ENCODE measurements around the gene UBR1. TPM values are rescaled to one million over a fixed set of nuclear protein-coding genes. Genes with fewer than 3 reads are reported as not detected.

Gene UBR1
- total and polyA plus RNA-seq, 2 experiments from 2014 or later: 17.2 to 19.6 TPM

DNA sequence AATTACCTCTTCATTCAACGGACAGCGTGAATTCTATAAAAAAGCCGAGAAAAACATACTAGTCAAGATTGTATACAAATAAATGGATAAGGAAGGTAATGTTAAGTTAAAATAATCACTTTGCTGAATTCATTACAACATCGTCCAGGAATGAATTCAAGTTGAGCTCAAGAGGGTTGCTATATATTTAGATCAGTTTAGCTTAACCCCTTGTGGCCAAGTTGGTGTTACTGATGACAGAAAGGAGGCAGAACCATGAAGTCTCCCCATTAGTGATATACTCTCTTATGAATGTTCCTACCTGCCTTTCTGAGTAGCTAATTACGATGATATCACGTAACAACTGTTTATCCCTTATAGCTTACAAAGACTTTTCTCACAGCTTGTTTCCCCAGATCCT is 34.9 kb downstream of the UBR1 start:
- Histone ChIP-seq H3K27ac (ENCODE audit: low read depth) (no peak overlapping the region), H4K20me1 (replicated peaks; ENCODE audit: insufficient read depth) (no peaks in the 10 kb centered on the region; the same call in 1 of the 2 replicates), H3K4me1 (ENCODE audit: insufficient read depth) (no peaks in the 10 kb centered on the region), H2AFZ (no peak overlapping the region), H3K79me2 (replicated peaks; ENCODE audit: insufficient read depth) (no peaks in the 10 kb centered on the region), H3K36me3 (ENCODE audit: insufficient read depth) (peaks cover 12% of the 10 kb centered on the region), H3F3A (replicated peaks; ENCODE audit: low read depth) (no peaks in the 10 kb centered on the region), H3K4me3 (no peak overlapping the region), H3K4me2 (no peak overlapping the region), H3K9me2 (ENCODE audit: insufficient read depth) (no peaks in the 10 kb centered on the region), H3K27me3 (ENCODE audit: insufficient read depth) (no peaks in the 10 kb centered on the region)
- DNase-seq (ENCODE audit: low spot score) (no peak), ATAC-seq (no peak)
- peaks cover 42% of the 10 kb centered on the region; the same call in 2 of the 3 replicates for H3K36me3 Mint-ChIP-seq (ENCODE audit: low read depth)
- TF ChIP-seq EZH2 (IDR thresholded peaks at IDR 0.05; ENCODE audit: low read depth, unreplicated experiment) (no peak), NANOG (IDR thresholded peaks at IDR 0.05; ENCODE audit: borderline replicate concordance) (no peak), ZNF114 (CRISPR knock-in tag; IDR thresholded peaks at IDR 0.05) (no peak), EZH2phosphoT487 (IDR thresholded peaks at IDR 0.05; ENCODE audit: unreplicated experiment) (no peak), ZNF331 (CRISPR knock-in tag; IDR thresholded peaks at IDR 0.05; ENCODE audit: low read depth) (no peak), POLR2AphosphoS5 (IDR thresholded peaks at IDR 0.05; ENCODE audit: low read depth) (no peak), STAT1 (IDR thresholded peaks at IDR 0.05; ENCODE audit: unreplicated experiment) (no peak), JUNB (IDR thresholded peaks at IDR 0.05; ENCODE audit: unreplicated experiment) (no peak), CREB1 (CRISPR knock-in tag; IDR thresholded peaks at IDR 0.05; ENCODE audit: low read depth) (no peak)
- TF ChIP-seq, protein P1, sequence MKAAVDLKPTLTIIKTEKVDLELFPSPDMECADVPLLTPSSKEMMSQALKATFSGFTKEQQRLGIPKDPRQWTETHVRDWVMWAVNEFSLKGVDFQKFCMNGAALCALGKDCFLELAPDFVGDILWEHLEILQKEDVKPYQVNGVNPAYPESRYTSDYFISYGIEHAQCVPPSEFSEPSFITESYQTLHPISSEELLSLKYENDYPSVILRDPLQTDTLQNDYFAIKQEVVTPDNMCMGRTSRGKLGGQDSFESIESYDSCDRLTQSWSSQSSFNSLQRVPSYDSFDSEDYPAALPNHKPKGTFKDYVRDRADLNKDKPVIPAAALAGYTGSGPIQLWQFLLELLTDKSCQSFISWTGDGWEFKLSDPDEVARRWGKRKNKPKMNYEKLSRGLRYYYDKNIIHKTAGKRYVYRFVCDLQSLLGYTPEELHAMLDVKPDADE (IDR thresholded peaks at IDR 0.05): no peak
- TF ChIP-seq, protein P2, sequence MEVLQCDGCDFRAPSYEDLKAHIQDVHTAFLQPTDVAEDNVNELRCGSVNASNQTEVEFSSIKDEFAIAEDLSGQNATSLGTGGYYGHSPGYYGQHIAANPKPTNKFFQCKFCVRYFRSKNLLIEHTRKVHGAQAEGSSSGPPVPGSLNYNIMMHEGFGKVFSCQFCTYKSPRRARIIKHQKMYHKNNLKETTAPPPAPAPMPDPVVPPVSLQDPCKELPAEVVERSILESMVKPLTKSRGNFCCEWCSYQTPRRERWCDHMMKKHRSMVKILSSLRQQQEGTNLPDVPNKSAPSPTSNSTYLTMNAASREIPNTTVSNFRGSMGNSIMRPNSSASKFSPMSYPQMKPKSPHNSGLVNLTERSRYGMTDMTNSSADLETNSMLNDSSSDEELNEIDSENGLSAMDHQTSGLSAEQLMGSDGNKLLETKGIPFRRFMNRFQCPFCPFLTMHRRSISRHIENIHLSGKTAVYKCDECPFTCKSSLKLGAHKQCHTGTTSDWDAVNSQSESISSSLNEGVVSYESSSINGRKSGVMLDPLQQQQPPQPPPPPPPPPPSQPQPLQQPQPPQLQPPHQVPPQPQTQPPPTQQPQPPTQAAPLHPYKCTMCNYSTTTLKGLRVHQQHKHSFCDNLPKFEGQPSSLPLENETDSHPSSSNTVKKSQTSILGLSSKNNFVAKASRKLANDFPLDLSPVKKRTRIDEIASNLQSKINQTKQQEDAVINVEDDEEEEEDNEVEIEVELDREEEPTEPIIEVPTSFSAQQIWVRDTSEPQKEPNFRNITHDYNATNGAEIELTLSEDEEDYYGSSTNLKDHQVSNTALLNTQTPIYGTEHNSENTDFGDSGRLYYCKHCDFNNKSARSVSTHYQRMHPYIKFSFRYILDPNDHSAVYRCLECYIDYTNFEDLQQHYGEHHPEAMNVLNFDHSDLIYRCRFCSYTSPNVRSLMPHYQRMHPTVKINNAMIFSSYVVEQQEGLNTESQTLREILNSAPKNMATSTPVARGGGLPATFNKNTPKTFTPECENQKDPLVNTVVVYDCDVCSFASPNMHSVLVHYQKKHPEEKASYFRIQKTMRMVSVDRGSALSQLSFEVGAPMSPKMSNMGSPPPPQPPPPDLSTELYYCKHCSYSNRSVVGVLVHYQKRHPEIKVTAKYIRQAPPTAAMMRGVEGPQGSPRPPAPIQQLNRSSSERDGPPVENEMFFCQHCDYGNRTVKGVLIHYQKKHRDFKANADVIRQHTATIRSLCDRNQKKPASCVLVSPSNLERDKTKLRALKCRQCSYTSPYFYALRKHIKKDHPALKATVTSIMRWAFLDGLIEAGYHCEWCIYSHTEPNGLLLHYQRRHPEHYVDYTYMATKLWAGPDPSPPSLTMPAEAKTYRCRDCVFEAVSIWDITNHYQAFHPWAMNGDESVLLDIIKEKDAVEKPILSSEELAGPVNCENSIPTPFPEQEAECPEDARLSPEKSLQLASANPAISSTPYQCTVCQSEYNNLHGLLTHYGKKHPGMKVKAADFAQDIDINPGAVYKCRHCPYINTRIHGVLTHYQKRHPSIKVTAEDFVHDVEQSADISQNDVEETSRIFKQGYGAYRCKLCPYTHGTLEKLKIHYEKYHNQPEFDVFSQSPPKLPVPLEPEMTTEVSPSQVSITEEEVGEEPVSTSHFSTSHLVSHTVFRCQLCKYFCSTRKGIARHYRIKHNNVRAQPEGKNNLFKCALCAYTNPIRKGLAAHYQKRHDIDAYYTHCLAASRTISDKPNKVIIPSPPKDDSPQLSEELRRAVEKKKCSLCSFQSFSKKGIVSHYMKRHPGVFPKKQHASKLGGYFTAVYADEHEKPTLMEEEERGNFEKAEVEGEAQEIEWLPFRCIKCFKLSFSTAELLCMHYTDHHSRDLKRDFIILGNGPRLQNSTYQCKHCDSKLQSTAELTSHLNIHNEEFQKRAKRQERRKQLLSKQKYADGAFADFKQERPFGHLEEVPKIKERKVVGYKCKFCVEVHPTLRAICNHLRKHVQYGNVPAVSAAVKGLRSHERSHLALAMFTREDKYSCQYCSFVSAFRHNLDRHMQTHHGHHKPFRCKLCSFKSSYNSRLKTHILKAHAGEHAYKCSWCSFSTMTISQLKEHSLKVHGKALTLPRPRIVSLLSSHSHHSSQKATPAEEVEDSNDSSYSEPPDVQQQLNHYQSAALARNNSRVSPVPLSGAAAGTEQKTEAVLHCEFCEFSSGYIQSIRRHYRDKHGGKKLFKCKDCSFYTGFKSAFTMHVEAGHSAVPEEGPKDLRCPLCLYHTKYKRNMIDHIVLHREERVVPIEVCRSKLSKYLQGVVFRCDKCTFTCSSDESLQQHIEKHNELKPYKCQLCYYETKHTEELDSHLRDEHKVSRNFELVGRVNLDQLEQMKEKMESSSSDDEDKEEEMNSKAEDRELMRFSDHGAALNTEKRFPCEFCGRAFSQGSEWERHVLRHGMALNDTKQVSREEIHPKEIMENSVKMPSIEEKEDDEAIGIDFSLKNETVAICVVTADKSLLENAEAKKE (CRISPR knock-in tag; IDR thresholded peaks at IDR 0.05): no peak
- TF ChIP-seq, protein P3, sequence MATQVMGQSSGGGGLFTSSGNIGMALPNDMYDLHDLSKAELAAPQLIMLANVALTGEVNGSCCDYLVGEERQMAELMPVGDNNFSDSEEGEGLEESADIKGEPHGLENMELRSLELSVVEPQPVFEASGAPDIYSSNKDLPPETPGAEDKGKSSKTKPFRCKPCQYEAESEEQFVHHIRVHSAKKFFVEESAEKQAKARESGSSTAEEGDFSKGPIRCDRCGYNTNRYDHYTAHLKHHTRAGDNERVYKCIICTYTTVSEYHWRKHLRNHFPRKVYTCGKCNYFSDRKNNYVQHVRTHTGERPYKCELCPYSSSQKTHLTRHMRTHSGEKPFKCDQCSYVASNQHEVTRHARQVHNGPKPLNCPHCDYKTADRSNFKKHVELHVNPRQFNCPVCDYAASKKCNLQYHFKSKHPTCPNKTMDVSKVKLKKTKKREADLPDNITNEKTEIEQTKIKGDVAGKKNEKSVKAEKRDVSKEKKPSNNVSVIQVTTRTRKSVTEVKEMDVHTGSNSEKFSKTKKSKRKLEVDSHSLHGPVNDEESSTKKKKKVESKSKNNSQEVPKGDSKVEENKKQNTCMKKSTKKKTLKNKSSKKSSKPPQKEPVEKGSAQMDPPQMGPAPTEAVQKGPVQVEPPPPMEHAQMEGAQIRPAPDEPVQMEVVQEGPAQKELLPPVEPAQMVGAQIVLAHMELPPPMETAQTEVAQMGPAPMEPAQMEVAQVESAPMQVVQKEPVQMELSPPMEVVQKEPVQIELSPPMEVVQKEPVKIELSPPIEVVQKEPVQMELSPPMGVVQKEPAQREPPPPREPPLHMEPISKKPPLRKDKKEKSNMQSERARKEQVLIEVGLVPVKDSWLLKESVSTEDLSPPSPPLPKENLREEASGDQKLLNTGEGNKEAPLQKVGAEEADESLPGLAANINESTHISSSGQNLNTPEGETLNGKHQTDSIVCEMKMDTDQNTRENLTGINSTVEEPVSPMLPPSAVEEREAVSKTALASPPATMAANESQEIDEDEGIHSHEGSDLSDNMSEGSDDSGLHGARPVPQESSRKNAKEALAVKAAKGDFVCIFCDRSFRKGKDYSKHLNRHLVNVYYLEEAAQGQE (IDR thresholded peaks at IDR 0.05; ENCODE audit: unreplicated experiment): no peak
- TF ChIP-seq, protein P4, sequence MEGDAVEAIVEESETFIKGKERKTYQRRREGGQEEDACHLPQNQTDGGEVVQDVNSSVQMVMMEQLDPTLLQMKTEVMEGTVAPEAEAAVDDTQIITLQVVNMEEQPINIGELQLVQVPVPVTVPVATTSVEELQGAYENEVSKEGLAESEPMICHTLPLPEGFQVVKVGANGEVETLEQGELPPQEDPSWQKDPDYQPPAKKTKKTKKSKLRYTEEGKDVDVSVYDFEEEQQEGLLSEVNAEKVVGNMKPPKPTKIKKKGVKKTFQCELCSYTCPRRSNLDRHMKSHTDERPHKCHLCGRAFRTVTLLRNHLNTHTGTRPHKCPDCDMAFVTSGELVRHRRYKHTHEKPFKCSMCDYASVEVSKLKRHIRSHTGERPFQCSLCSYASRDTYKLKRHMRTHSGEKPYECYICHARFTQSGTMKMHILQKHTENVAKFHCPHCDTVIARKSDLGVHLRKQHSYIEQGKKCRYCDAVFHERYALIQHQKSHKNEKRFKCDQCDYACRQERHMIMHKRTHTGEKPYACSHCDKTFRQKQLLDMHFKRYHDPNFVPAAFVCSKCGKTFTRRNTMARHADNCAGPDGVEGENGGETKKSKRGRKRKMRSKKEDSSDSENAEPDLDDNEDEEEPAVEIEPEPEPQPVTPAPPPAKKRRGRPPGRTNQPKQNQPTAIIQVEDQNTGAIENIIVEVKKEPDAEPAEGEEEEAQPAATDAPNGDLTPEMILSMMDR (conservative IDR thresholded peaks at IDR 0.05; ENCODE audit: low read depth in 2 of 2): no peak
- H3K4me3 Mint-ChIP-seq: no peak overlapping the region
- H3K9me3 Mint-ChIP-seq: no peaks in the 10 kb centered on the region
- H3K27me3 Mint-ChIP-seq (ENCODE audit: insufficient read depth, low read depth, poor library complexity): peaks cover 2% of the 10 kb centered on the region
- no peak overlapping the region for H3K27ac Mint-ChIP-seq
- H3K4me1 Mint-ChIP-seq: no peaks in the 10 kb centered on the region
